ENCODE results near the gene SFSWAP.

The SFSWAP gene

DNA sequence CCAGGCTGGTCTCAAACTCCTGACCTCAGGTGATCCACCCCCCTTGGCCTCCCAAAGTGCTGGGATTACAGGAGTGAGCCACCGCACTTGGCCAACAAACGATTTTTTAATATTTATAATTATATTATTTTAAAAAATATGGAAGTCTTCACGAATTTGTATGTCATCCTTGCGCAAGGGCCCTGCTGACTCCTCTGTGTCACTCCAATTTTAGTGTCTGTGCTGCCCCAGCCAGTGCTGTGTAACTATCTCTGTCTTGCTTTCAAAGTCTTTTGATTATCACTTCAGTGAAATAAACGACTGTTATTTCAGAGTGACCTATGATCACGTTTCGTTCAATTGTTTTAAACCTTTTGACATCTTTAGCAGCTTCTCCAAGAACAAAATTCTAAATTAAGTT, 104.2 kb downstream of the SFSWAP start:
- no peak for DNase-seq (ENCODE audit: low read depth)

GRCh38 chr12:131816495-131816894, 105.6 kb downstream of the SFSWAP start:
- DNase-seq (ENCODE audit: low read depth): no peak

GRCh38 chr12:131817241-131817640, 106.4 kb downstream of the SFSWAP start:
- DNase-seq (ENCODE audit: low read depth): no peak

- DNase-seq (ENCODE audit: low read depth): no peak
Measured at GRCh38 chr12:131818821-131819585, 108.1 kb downstream of the SFSWAP start.

GRCh38 chr12:131824450-131824849, 113.6 kb downstream of the SFSWAP start:
- DNase-seq (ENCODE audit: low read depth): no peak

GRCh38 chr12:131825146-131825892, 114.4 kb downstream of the SFSWAP start:
- no peak for DNase-seq (ENCODE audit: low read depth)

DNA sequence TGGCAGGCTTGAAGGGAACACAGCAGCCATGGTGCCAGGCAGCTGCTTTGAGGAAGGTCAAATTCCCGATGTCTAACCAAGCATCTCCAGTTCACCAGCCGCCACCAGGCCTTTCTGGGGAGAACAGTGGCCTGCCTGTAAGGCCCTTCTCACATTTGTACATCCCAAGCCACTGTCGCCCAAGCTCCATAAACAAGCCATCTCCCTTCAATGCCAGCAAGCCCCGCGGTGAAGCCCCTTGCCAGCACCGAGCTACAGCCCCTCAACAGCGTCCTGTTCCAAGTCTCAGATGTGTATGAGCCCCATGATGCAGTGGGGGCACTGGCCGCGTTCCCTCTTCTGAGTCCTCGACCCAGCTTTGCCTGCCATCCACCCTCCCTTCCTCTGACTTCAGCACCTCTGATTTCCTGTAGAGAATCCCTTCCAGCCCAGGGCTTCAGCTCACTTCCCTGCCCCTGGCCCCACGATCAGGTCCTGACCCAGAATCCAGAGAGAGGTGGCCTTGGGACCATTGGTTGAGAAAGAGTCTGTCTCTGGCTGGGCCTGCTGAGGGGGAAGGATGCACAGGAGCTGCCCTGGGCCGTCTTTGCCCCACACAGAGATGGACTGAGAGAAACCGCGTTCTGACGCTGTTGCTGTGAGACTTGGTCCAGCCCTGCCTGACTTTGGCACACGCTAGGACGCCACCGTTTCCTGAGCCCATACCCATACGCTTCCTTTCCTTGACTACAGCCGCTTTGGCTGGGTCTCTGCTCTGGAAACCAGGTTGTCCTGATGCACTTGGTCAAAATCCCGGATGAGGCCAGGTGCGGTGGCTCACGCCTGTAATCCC, 115.4 kb downstream of the SFSWAP start:
- no peak for DNase-seq (ENCODE audit: low read depth)

DNA sequence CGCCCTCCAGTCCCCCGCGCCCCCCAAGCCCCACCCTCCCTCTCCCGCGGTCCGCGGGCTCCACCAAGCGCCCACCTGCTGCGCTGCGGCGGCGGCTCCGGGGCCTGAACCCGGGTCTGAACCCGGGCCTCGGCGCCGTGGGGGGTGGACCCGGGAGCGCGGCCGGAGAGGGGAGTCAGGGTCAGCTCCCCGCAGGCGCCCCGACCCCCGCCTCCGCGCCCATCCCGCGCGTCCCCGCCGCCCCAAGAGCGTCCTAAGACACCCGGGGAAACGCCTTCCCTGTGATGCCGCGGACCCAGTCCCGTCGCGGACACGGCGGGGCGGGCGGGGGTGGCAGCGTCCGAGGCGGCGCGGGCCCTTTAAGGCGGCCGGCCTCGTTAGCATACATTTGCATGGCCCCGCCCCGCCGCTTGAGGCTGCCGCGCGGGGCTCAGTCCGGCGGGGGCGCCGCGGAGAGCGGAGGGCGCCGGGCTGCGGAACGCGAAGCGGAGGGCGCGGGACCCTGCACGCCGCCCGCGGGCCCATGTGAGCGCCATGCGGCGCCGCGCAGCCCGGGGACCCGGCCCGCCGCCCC, 117.2 kb downstream of the SFSWAP start, which contains the start of gene MMP17:
Gene MMP17, plus strand, starts transcription at position 433 of the 574 bp plus-strand sequence. Its CDS starts 102 bp downstream, at position 535.
- no peak for DNase-seq (ENCODE audit: low read depth)

GRCh38 chr12:131828671-131829355, 117.9 kb downstream of the SFSWAP start:
- no peak for DNase-seq (ENCODE audit: low read depth)

DNA sequence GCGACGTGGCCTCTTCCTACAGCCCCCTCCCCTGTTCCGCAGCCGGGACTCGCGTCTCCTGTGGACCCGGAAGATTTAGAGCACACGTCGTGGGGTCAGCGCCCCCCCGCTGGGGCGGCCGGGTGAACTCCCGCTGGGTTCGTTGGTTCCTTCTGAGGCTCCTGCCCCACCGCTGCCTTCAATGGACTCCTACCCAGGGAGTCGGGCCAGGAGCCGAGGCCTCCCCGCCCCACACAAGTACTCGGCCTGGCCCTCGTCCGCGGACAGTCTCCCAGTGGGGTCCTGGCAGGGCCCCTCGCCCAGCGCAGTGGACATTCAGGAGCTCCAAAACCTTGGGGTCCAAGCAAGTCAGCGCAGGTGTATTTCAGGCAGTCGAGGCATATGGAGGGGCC, 118.5 kb downstream of the SFSWAP start:
- DNase-seq (ENCODE audit: low read depth): no peak

GRCh38 chr12:131829791-131830334, 119.0 kb downstream of the SFSWAP start:
- DNase-seq (ENCODE audit: low read depth): no peak

DNA sequence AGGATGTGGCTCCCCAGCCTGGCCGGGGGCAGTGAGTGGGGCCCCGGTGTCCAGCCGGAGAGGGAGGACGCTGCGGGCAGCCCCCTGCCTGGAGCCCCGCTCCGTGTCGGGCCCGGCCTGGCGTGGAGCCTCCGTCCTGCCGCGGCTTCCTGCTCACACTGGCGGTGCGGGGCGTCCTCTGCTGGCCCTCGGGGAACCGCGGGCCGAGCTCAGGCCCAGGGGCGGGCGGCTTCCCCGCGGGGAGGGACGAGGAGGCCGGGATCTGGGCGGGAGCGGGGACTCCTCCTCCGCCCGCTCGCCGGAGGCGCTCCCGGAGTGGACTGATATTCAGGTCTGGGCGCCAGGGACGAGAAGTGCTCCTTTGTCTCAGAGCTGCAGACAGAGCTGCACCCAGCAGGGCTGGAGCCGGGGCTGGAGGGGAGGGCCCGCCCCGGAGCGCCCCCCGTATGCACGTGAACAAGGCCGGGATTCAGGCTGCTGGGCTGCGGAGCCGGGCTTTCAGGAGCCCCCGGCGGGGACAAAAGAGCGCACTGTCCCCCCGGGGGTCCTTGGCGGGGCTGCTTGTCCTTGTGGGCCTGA, 119.5 kb downstream of the SFSWAP start:
- peak; percentile 79 for DNase-seq (ENCODE audit: low read depth)

- DNase-seq (ENCODE audit: low read depth): no peak
Measured at GRCh38 chr12:131830914-131831571, 120.2 kb downstream of the SFSWAP start.

GRCh38 chr12:131831635-131832041, 120.7 kb downstream of the SFSWAP start:
- peak; percentile 84 for DNase-seq (ENCODE audit: low read depth)

DNA sequence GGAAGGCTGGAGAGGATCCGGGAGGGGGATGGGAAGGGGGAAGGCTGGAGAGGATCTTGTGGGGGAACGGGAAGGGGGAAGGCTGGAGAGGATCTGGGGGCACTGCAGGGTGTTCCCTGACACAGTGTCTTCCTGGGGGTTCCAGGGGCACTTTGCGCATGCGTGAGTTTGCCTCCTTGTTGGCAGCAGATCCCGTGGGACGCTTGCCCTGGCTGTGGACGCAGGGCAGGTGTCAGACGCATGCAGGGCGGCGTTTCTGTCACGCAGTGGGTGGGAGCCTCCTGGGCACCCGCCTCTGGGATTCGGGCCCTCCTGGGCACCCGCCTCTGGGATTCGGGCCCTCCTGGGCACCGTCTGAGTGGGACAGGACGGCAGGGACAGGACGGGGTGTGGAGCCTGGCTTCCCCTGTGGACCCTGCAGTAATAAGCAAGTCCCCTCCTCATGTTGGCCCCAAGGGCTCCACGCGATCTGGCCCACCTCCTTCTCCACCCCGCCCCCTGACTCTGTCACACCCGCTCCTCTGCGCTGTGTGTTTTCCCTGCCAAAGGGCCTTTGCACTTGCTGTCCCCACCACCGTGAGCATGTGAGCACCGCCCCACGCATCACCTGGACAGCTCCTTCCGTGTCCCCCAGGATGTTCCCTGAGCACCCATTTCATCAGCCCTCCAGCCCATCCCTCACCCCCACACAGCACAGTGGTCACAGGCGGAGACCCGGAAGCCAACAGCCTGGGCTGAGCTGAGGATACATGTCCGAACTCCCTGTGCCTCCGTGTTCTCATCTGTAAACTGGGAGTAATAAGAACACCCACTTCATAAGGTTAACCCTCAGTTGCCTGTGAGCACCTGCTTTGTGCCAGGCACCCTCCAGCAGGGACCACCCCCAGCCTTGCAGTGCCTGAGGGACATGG, 121.7 kb downstream of the SFSWAP start:
- DNase-seq (ENCODE audit: low read depth): peak; percentile 67

GRCh38 chr12:131833288-131833895, 122.5 kb downstream of the SFSWAP start:
- DNase-seq (ENCODE audit: low read depth): no peak

DNA sequence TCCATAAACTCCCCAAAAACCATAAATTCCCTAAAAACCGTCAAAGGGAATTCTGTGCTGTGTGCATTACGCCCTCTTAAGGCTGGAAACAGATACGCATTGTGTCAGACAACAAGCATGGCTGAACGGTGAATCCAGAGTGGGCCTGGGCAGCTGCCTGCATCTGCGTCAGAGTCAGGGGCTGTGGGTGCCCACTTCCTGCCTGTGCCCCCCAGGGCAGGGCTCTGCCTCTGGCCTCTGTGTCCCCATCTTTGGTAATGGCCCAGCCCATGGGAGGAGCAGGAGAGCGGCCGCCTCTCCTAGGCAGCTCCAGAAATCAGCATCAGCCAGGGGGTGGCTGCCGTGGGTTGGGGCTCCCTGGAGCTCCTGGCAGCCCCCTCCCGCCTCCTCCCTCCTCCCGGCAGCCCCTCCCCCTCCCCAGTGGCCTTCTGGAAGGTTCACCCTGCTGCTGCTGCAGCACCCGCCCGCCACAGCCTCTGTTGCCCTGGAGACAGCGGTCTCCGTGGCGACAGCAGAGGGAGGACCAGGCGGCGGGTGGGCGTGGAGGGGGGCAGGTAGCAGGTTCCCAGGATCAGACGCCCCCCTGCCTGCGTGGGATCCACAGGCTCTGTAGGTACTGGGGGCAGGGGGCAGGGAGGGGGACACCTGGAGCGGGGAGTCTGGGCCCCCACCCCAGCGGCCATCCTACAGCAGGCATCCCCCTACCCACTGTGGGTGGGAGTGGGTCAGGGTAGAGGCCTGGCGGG, 123.2 kb downstream of the SFSWAP start:
- DNase-seq (ENCODE audit: low read depth): no peak

Measured in GM04504 (cell line).